Mucosa of descending colon (tissue), 3 donors: ENCODE measurements around the gene CELF4. TPM values are rescaled to one million over a fixed set of nuclear protein-coding genes. Genes with fewer than 3 reads are reported as not detected.

Experiments used
- ATAC-seq: fragments of 200-7000 bp; cut with Tn5 transposase; one replicate; pipeline ENCODE4 v1.9.1; 2020; ENCODE audit warnings: mild to moderate bottlenecking, moderate library complexity
- DNase-seq, 3 donors: peaks; one replicate each; pipeline ENCODE4 v3.0.0-alpha.2; 2020
- H3K36me3 ChIP-seq: fragments of 200-600 bp; one replicate; pipeline ENCODE4 v1.8.0; 2021; ENCODE audit warnings: low read depth, mild to moderate bottlenecking
- H3K4me1 ChIP-seq: fragments of 200-600 bp; one replicate; pipeline ENCODE4 v1.8.0; 2021; ENCODE audit warnings: low read depth, mild to moderate bottlenecking
- H3K4me3 ChIP-seq: fragments of 200-600 bp; one replicate; pipeline ENCODE4 v1.8.0; 2021; ENCODE audit warnings: mild to moderate bottlenecking
- H3K9me3 ChIP-seq: fragments of 200-600 bp; one replicate; pipeline ENCODE4 v1.8.0; 2021; ENCODE audit warnings: mild to moderate bottlenecking
- intact Hi-C, 2 donors: fragments of 100-400 bp; cut with DNase I in 1 of 2; cut with micrococcal nuclease in 1 of 2; formaldehyde crosslinking; loops; one replicate each; pipeline versions ENCODE4 v1.11.0 to v1.11.1; 2022; cut with DNase I, micrococcal nuclease
- total RNA-seq, 3 donors: library from RNA; stranded (reverse); fragmentation: NEBNext Ultra II Directional in 2 of 3; extraction: Animal tissue kit (Norgen Biotek cat#: 25700) in 2 of 3; gene quantifications; one replicate each; pipeline versions ENCODE4 v1.2.1 to v1.2.4, GENCODE V29; 2021 to 2023
- TF ChIP-seq, protein P1 (sequence below): fragments of 200-600 bp; IDR thresholded peaks from one replicate; pipeline ENCODE4 v1.8.0; 2022; ENCODE audit warnings: antibody characterized with exemption, mild to moderate bottlenecking
- donor health status: DM: no; HTN: no; CAD: no; lungs with moderate emphysema.
- donor health status: DM: no; HTN: no; CAD: no.
- donor health status: DM: no; HTN: yes; CAD: no.

The CELF4 gene
- total RNA-seq, 3 donors from 2014 or later, result 0.32 to 4.4 (median 0.72) TPM

DNA sequence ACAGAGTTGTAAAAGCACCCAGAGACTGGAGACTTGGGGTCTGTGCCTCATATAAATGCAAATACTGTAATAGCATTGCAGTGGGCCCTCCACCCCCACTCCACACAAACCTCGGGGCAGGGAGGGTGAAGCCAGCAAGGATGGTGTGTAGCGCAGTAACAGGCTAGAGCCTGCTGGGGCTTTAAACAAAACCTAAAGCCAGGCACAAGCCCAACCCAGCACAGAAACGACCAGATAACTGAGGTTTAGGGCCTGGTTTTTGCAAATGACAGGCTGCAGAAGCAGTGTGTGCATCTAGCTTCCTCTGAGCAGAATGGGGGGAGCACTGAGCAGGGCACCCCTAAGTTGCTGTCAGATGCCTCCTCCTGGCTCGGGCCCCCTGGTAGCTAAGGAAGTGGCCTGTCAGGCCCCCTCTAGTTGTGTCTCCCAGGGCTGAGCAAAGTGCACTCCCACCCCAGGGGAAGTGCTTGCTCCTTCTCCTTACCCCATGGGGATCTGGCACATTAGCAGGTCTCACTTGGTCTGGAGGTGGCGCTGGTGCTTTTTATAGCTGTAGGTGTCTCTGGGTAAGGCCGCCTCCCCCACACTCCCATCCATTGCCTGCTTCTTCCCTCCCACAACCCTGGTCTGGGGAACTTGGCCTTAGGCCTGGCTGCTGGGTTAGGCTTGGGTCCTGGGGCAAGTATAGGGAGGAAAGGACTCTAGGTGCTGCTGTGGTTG is 135.1 kb downstream of the CELF4 start:
- no peaks in the 10 kb centered on the region for H3K4me1 ChIP-seq
- intact Hi-C loops, result no loop called here
- DNase-seq, result no peak
- no peak overlapping the region for H3K4me3 ChIP-seq
- no peaks in the 10 kb centered on the region for H3K36me3 ChIP-seq
- TF ChIP-seq, protein P1, sequence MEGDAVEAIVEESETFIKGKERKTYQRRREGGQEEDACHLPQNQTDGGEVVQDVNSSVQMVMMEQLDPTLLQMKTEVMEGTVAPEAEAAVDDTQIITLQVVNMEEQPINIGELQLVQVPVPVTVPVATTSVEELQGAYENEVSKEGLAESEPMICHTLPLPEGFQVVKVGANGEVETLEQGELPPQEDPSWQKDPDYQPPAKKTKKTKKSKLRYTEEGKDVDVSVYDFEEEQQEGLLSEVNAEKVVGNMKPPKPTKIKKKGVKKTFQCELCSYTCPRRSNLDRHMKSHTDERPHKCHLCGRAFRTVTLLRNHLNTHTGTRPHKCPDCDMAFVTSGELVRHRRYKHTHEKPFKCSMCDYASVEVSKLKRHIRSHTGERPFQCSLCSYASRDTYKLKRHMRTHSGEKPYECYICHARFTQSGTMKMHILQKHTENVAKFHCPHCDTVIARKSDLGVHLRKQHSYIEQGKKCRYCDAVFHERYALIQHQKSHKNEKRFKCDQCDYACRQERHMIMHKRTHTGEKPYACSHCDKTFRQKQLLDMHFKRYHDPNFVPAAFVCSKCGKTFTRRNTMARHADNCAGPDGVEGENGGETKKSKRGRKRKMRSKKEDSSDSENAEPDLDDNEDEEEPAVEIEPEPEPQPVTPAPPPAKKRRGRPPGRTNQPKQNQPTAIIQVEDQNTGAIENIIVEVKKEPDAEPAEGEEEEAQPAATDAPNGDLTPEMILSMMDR, result no peak
- H3K9me3 ChIP-seq, result no peaks in the 10 kb centered on the region
- no peak for ATAC-seq

DNA sequence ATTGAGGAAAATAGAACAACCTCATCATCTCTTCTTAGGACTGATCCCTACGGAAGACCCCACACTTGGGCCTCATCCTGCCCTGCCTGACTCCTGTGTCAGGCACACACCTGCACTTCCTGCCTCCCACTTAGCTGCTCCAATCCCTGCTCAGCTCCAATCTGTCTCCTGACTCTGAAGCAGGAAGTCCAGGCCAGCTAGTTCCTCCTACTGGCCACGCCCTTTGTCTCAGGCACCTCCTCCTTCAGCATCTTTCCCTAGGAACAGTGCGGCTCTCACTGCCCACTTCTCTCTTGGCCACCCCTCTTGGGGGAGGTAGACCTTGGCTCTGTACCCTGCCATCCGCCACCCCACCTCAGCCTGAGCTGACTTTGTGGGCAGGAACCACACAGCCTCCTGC is 135.8 kb downstream of the CELF4 start:
- intact Hi-C loops, result no loop called here
- Histone ChIP-seq H3K9me3 (no peaks in the 10 kb centered on the region), H3K4me1 (no peaks in the 10 kb centered on the region), H3K36me3 (no peaks in the 10 kb centered on the region), H3K4me3 (no peak overlapping the region)
- TF ChIP-seq, protein P1, result no peak
- peak; percentile 35 for ATAC-seq
- no peak for DNase-seq

DNA sequence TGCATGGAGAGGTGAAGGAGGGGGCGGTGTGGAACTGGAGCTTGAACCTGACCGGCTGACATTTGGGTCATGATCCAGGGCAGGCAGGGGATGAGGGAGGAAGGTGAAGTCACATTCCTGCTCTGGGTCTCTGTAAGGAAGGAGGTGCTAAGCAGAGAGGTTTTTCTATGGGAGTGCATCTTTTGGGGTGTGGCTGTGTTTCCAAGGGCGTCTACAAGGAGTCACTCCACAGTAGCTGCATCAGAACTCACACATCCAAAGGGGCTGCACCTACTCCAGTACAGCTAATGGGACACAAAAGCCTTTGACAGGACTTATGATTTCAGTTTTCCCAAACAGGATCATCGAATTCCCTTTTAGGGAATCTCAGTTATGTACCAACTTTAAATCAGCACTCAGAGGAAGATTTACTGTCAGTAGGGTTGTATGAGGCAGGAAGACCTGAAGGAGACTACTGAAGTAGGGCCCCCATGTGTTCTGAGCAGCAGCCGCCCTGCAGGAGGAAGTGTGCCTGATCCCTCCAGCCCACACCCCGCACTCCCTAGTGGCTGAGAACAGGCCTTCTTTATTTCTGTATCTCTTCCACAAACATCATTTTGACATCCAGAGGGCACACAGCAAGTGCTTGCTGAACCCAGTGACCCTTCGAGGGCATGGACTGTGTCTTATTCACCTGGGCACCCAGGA is 137.2 kb downstream of the CELF4 start:
- Histone ChIP-seq H3K36me3 (no peaks in the 10 kb centered on the region), H3K4me3 (no peak overlapping the region), H3K4me1 (no peaks in the 10 kb centered on the region), H3K9me3 (no peaks in the 10 kb centered on the region)
- TF ChIP-seq, protein P1, result no peak
- intact Hi-C loops, result no loop called here
- DNase-seq, result no peak
- ATAC-seq, result no peak

DNA sequence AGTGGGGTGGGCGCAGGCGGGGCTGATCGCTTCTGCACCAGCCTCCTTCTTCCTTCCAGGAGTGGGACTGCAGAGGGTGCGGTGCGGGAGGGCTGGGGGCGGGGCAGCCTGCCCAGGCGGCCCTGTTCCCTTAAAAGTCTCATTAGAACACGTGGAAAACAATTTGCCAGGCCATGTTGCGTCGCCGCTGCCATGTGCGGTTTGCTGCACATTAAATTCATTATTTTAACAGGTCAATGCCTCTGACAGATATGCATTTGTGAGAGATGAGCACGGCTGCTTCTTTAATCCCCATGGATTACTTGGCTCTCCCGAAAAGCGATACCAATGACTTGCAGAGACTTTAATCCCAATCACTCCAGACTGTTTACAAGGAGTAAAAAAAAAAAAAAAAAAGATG is 139.0 kb downstream of the CELF4 start:
- ATAC-seq (no peak), DNase-seq (no peak)
- intact Hi-C loops, result no loop called here
- no peaks in the 10 kb centered on the region for H3K36me3 ChIP-seq
- no peaks in the 10 kb centered on the region for H3K9me3 ChIP-seq
- TF ChIP-seq, protein P1, result no peak
- no peaks in the 10 kb centered on the region for H3K4me1 ChIP-seq
- no peak overlapping the region for H3K4me3 ChIP-seq

DNA sequence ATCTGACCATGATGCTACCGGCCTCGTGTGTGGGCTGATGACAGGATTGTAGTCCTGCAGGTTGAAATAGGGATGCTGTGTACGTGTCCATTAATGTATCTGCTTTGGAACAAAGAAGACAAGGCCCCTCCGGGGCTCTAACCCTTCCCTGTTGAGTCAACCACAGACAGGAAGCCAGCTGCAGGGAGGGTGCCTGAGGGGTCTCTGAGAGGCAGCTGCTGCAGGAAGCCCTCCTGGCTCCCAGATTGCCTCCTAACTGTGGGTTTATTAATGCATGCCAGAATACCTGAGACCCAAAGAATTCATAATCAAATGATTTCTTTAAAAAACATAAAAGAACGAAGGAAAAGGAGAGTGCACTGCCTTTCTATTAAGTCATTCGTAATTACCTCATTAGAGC is 140.4 kb downstream of the CELF4 start:
- Histone ChIP-seq H3K4me1 (no peaks in the 10 kb centered on the region), H3K4me3 (no peak overlapping the region), H3K9me3 (no peaks in the 10 kb centered on the region), H3K36me3 (no peaks in the 10 kb centered on the region)
- TF ChIP-seq, protein P1, result no peak
- intact Hi-C loops, result no loop called here
- DNase-seq (no peak), ATAC-seq (no peak)
